Vagina (tissue), 2 donors: ENCODE measurements around the gene OR4Q3. TPM values are rescaled to one million over a fixed set of nuclear protein-coding genes. Genes with fewer than 3 reads are reported as not detected.
"Not testable (repeated sequence)": the region's sequence is repeated elsewhere in the genome, so short reads cannot be mapped to it uniquely, and the experiment has no call there.

Experiments
- DNase-seq, 2 donors: peaks; one replicate each; pipeline ENCODE4 v3.0.0-alpha.2; 2017; ENCODE audit errors: extremely low spot score in 2 of 2
- H3K27ac ChIP-seq: fragments of 200-600 bp; sonication (generic); one replicate; pipeline ENCODE4 v1.5.1; 2019
- H3K27me3 ChIP-seq: fragments of 200-600 bp; sonication (generic); one replicate; pipeline ENCODE4 v1.5.1; 2019
- H3K36me3 ChIP-seq, 2 donors: fragments of 200-600 bp; sonication (generic); one replicate each; pipeline ENCODE4 v1.5.1; 2017 to 2019
- H3K4me1 ChIP-seq: fragments of 200-600 bp; sonication (generic); one replicate; pipeline ENCODE4 v1.5.1; 2019
- H3K4me3 ChIP-seq, 2 donors: fragments of 200-600 bp; sonication (generic); 1 replicate in 1 of 2; 2 replicates in 1 of 2; pipeline ENCODE4 v1.5.1; 2016 to 2019
- H3K9me3 ChIP-seq: fragments of 200-600 bp; sonication (generic); one replicate; pipeline ENCODE4 v1.5.1; 2019
- POLR2A ChIP-seq, 2 donors: fragments of 450-650 bp; IDR thresholded peaks; one replicate each; pipeline ENCODE4 v1.6.1; 2017; ENCODE audit warnings: antibody characterized with exemption in 2 of 2, mild to moderate bottlenecking in 2 of 2, moderate library complexity in 2 of 2
- POLR2AphosphoS5 ChIP-seq, 2 donors: sonication (generic); formaldehyde crosslinking; IDR thresholded peaks; one replicate each; pipeline ENCODE4 v1.9.0; 2017; ENCODE audit warnings: antibody characterized with exemption in 2 of 2, mild to moderate bottlenecking in 2 of 2, low read depth in 1 of 2; ENCODE audit not compliant: insufficient read depth in 1 of 2
- intact Hi-C: fragments of 100-400 bp; cut with DNase I; formaldehyde crosslinking; loops from one replicate; pipeline ENCODE4 v1.15.1; 2023
- small RNA-seq: library from RNA; depleted of rRNA; stranded (forward); fragments of <200 nt; gene quantifications from one replicate; pipeline ENCODE3, GENCODE V24; 2016
- total RNA-seq: library from RNA; depleted of rRNA; stranded (reverse); fragments of >200 nt; gene quantifications from one replicate; pipeline ENCODE4 v1.2.3, GENCODE V29; 2016
- TF ChIP-seq, protein P1 (sequence below), 3 experiments: fragments of 450-650 bp in 2 of 3; fragments of 200-600 bp in 1 of 3; sonication (generic) in 1 of 3; IDR thresholded peaks; one replicate each; pipeline ENCODE4 v1.5.1; 2017 to 2019; ENCODE audit warnings: antibody characterized with exemption in 3 of 3, mild to moderate bottlenecking in 2 of 3, moderate library complexity in 2 of 3

The OR4Q3 gene
- total RNA-seq, 1 donor from 2014 or later: not detected

- Histone ChIP-seq H3K9me3 (no peaks in the 10 kb centered on the region), H3K27me3 (no peaks in the 10 kb centered on the region), H3K4me1 (no peaks in the 10 kb centered on the region), H3K4me3 (no peak overlapping the region), H3K36me3 (no peaks in the 10 kb centered on the region), H3K27ac (no peak overlapping the region)
- intact Hi-C loops: no loop called here
- DNase-seq: no peak
- TF ChIP-seq POLR2A (IDR thresholded peaks at IDR 0.05) (no peak), POLR2AphosphoS5 (IDR thresholded peaks at IDR 0.05; ENCODE audit: insufficient read depth in 1 of 2, low read depth in 1 of 2) (no peak)
- TF ChIP-seq, protein P1, sequence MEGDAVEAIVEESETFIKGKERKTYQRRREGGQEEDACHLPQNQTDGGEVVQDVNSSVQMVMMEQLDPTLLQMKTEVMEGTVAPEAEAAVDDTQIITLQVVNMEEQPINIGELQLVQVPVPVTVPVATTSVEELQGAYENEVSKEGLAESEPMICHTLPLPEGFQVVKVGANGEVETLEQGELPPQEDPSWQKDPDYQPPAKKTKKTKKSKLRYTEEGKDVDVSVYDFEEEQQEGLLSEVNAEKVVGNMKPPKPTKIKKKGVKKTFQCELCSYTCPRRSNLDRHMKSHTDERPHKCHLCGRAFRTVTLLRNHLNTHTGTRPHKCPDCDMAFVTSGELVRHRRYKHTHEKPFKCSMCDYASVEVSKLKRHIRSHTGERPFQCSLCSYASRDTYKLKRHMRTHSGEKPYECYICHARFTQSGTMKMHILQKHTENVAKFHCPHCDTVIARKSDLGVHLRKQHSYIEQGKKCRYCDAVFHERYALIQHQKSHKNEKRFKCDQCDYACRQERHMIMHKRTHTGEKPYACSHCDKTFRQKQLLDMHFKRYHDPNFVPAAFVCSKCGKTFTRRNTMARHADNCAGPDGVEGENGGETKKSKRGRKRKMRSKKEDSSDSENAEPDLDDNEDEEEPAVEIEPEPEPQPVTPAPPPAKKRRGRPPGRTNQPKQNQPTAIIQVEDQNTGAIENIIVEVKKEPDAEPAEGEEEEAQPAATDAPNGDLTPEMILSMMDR (IDR thresholded peaks at IDR 0.05): no peak
These were observed 28.6 kb downstream of the OR4Q3 start for GRCh38 chr14:19771895-19772430.

GRCh38 chr14:19772454-19772853 is 29.1 kb downstream of the OR4Q3 start:
- intact Hi-C loops, H3K4me3 ChIP-seq, H3K9me3 ChIP-seq, H3K4me1 ChIP-seq, H3K27me3 ChIP-seq, DNase-seq, H3K27ac ChIP-seq, H3K36me3 ChIP-seq: not testable (repeated sequence)

GRCh38 chr14:19773204-19773603 is 29.8 kb downstream of the OR4Q3 start, which contains the start of gene OR4M1:
Gene OR4M1 (plus strand): TSS chr14:19773504. CDS start chr14:19780323, 6,819 bp downstream.
- intact Hi-C loops: not testable (repeated sequence)

GRCh38 chr14:19775587-19775986 is 32.2 kb downstream of the OR4Q3 start:
- TF ChIP-seq POLR2AphosphoS5 (IDR thresholded peaks at IDR 0.05; ENCODE audit: insufficient read depth in 1 of 2, low read depth in 1 of 2) (no peak), POLR2A (IDR thresholded peaks at IDR 0.05) (no peak)
- TF ChIP-seq, protein P1 (IDR thresholded peaks at IDR 0.05): no peak
- intact Hi-C loops: no loop called here

More at GRCh38 chr14:19773204-19773603, 29.8 kb downstream of the OR4Q3 start, which contains the start of gene OR4M1:
- not testable (repeated sequence) for H3K36me3 ChIP-seq, H3K4me1 ChIP-seq, H3K27ac ChIP-seq, H3K4me3 ChIP-seq, H3K9me3 ChIP-seq, H3K27me3 ChIP-seq, DNase-seq

DNA sequence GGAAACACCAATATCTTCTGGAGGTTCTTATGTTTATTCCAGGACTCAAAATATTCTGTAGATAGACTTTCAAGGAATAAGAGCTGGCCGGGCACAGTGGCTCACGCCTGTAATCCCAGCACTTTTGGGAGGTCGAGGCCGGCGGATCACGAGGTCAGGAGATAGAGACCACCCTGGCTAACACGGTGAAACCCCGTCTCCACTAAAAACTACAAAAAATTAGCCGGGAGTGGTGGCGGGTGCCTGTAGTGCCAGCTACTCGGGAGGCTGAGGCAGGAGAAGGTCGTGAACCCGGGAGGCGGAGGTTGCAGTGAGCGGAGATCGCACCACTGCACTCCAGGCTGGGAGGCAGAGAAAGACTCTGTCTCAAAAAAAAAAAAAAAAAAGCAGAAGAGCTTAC is 42.5 kb downstream of the OR4Q3 start:
- H3K27me3 ChIP-seq, H3K4me1 ChIP-seq, H3K4me3 ChIP-seq, DNase-seq, H3K36me3 ChIP-seq, H3K9me3 ChIP-seq, intact Hi-C loops, H3K27ac ChIP-seq: not testable (repeated sequence)

More at GRCh38 chr14:19775587-19775986, 32.2 kb downstream of the OR4Q3 start:
- Histone ChIP-seq H3K36me3 (no peaks in the 10 kb centered on the region), H3K9me3 (no peaks in the 10 kb centered on the region), H3K27ac (no peak overlapping the region), H3K27me3 (no peaks in the 10 kb centered on the region), H3K4me1 (no peaks in the 10 kb centered on the region), H3K4me3 (no peak overlapping the region)
- no peak for DNase-seq

- DNase-seq, H3K27me3 ChIP-seq, H3K27ac ChIP-seq, H3K9me3 ChIP-seq, H3K4me3 ChIP-seq, H3K4me1 ChIP-seq, H3K36me3 ChIP-seq, intact Hi-C loops: not testable (repeated sequence)
These were observed 43.9 kb downstream of the OR4Q3 start for GRCh38 chr14:19787318-19787717.

- H3K27ac ChIP-seq, H3K9me3 ChIP-seq, intact Hi-C loops, H3K4me1 ChIP-seq, H3K4me3 ChIP-seq, H3K36me3 ChIP-seq, DNase-seq, H3K27me3 ChIP-seq: not testable (repeated sequence)
These were observed 44.8 kb downstream of the OR4Q3 start for GRCh38 chr14:19788150-19788549.

- H3K27me3 ChIP-seq, intact Hi-C loops, H3K36me3 ChIP-seq, H3K4me3 ChIP-seq, H3K27ac ChIP-seq, DNase-seq, H3K4me1 ChIP-seq, H3K9me3 ChIP-seq: not testable (repeated sequence)
These were observed 53.2 kb downstream of the OR4Q3 start for GRCh38 chr14:19796520-19797108.

Small RNAs within 50 kb of the gene (small RNA-seq; reads per million reads assigned to genes)
- not detected for gene AL512310.1

Other genes with a start within 250 kb of the OR4Q3 start
- not detected for gene OR11H2, start 29.7 kb upstream of the OR4Q3 start, total RNA-seq
- not detected for gene OR4M1, start 29.9 kb downstream of the OR4Q3 start, total RNA-seq
- gene OR4N2, start 60.2 kb downstream of the OR4Q3 start, total RNA-seq: not detected
- gene OR4K2, start 131.6 kb downstream of the OR4Q3 start, total RNA-seq: not detected
- gene OR4K5, start 177.0 kb downstream of the OR4Q3 start, total RNA-seq: not detected
- gene OR4K1, start 187.3 kb downstream of the OR4Q3 start, total RNA-seq: not detected
- not detected for gene OR4K15, start 232.0 kb downstream of the OR4Q3 start, total RNA-seq